OCI-LY1 (cell line): ENCODE measurements around the gene RNF212.

ENCODE experiments used
- EZH2 ChIP-seq: fragments of 200-600 bp; sonication (generic), shearing (Covaris generic); IDR thresholded peaks from 2 replicates; pipeline ENCODE4 v1.8.0; 2017; ENCODE audit warnings: borderline replicate concordance, mixed run types, mild to moderate bottlenecking, antibody characterized with exemption, low read length, moderate library complexity, mixed read lengths
- TF ChIP-seq, protein P1 (sequence below): fragments of 200-600 bp; sonication (generic), shearing (Covaris generic); IDR thresholded peaks from 2 replicates; pipeline ENCODE4 v1.5.1; 2017; ENCODE audit warnings: mild to moderate bottlenecking, antibody characterized with exemption, low read length, moderate library complexity, mixed read lengths

GRCh38 chr4:1137850-1138249 lies 24.5 kb upstream of the RNF212 start:
- TF ChIP-seq EZH2, result no peak
- TF ChIP-seq, protein P1, sequence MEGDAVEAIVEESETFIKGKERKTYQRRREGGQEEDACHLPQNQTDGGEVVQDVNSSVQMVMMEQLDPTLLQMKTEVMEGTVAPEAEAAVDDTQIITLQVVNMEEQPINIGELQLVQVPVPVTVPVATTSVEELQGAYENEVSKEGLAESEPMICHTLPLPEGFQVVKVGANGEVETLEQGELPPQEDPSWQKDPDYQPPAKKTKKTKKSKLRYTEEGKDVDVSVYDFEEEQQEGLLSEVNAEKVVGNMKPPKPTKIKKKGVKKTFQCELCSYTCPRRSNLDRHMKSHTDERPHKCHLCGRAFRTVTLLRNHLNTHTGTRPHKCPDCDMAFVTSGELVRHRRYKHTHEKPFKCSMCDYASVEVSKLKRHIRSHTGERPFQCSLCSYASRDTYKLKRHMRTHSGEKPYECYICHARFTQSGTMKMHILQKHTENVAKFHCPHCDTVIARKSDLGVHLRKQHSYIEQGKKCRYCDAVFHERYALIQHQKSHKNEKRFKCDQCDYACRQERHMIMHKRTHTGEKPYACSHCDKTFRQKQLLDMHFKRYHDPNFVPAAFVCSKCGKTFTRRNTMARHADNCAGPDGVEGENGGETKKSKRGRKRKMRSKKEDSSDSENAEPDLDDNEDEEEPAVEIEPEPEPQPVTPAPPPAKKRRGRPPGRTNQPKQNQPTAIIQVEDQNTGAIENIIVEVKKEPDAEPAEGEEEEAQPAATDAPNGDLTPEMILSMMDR, result no peak
